Calu3 (cell line): Measurements from ENCODE around the gene ERVFRD-1. TPM values are rescaled to one million over a fixed set of nuclear protein-coding genes. Genes with fewer than 3 reads are reported as not detected.

Source experiments
- BruUV-seq: library from RNA; stranded (reverse); fragments of 400-500 nt; replicated peaks from 2 replicates; lab custom pipeline; 2021; lab: Mats Ljungman, UMichigan
- CTCF ChIA-PET: fragments of 300-600 bp; sonication (Branson Sonifier 250); formaldehyde crosslinking; loops from one replicate; lab custom pipeline; 2022; ENCODE audit warnings: antibody characterized with exemption; lab: Charles Lee
- DNase-seq: peaks from one replicate; pipeline ENCODE4 v3.0.0; 2022
- H3K27ac Mint-ChIP-seq: one replicate; pipeline ENCODE4 v1.8.0; 2022; ENCODE audit warnings: mixed read lengths; ENCODE audit not compliant: unreplicated experiment
- H3K27me3 Mint-ChIP-seq: one replicate; pipeline ENCODE4 v1.8.0; 2022; ENCODE audit warnings: mixed read lengths; ENCODE audit not compliant: unreplicated experiment
- H3K36me3 Mint-ChIP-seq: one replicate; pipeline ENCODE4 v1.8.0; 2022; ENCODE audit warnings: mild to moderate bottlenecking, moderate library complexity, mixed read lengths; ENCODE audit not compliant: insufficient read depth, unreplicated experiment
- H3K4me1 Mint-ChIP-seq: one replicate; pipeline ENCODE4 v1.8.0; 2022; ENCODE audit warnings: mild to moderate bottlenecking, low read depth, mixed read lengths; ENCODE audit not compliant: unreplicated experiment
- H3K4me3 Mint-ChIP-seq: one replicate; pipeline ENCODE4 v1.8.0; 2022; ENCODE audit warnings: mild to moderate bottlenecking, low read depth, moderate library complexity, mixed read lengths; ENCODE audit not compliant: unreplicated experiment
- H3K9me3 Mint-ChIP-seq: one replicate; pipeline ENCODE4 v1.8.0; 2022; ENCODE audit warnings: low read depth, mixed read lengths; ENCODE audit not compliant: unreplicated experiment
- intact Hi-C: fragments of 100-400 bp; cut with micrococcal nuclease; formaldehyde crosslinking; loops from one replicate; pipeline ENCODE4 v1.10.0; 2022; ENCODE audit not compliant: unreplicated experiment
- total RNA-seq: library from RNA; stranded (reverse); gene quantifications from 2 replicates; pipeline ENCODE4 v1.2.3, GENCODE V29; 2022
- TF ChIP-seq, protein P1 (sequence below): fragments of 200-600 bp; IDR thresholded peaks from one replicate; pipeline ENCODE4 v1.8.0; 2022; ENCODE audit warnings: antibody characterized with exemption; ENCODE audit not compliant: unreplicated experiment

ERVFRD-1 gene
- total RNA-seq, 1 experiment from 2014 or later, result not detected

DNA sequence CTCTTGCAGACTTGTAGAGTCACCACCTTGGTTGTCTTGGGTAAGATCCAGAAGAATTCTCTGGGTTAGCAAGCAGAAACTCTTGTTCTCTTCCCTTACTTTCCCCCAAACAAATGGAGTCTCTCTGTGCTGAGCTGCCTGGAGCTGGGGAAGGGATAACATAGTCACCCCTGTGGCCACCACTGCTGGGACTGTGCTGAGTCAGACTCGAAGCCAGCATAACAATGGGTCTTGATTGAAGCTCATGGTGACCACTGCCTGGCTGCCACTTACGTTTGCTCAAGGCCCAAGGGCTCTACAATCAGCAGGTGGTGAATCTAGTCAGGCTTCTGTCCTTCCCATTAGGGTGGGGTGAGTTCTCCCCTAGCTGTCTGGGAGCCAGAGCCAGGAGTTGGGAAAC, 15.4 kb upstream of the ERVFRD-1 start:
- no peaks in the 10 kb centered on the region for H3K9me3 Mint-ChIP-seq
- no peak for DNase-seq
- no peaks in the 10 kb centered on the region for H3K36me3 Mint-ChIP-seq
- peaks cover 3% of the 10 kb centered on the region for H3K4me1 Mint-ChIP-seq
- no peak overlapping the region for H3K27ac Mint-ChIP-seq
- BruUV-seq, result no TSS peak
- CTCF ChIA-PET, result no interaction called here
- intact Hi-C loops, result no loop called here
- H3K4me3 Mint-ChIP-seq, result no peak overlapping the region
- H3K27me3 Mint-ChIP-seq, result no peaks in the 10 kb centered on the region
- TF ChIP-seq, protein P1, sequence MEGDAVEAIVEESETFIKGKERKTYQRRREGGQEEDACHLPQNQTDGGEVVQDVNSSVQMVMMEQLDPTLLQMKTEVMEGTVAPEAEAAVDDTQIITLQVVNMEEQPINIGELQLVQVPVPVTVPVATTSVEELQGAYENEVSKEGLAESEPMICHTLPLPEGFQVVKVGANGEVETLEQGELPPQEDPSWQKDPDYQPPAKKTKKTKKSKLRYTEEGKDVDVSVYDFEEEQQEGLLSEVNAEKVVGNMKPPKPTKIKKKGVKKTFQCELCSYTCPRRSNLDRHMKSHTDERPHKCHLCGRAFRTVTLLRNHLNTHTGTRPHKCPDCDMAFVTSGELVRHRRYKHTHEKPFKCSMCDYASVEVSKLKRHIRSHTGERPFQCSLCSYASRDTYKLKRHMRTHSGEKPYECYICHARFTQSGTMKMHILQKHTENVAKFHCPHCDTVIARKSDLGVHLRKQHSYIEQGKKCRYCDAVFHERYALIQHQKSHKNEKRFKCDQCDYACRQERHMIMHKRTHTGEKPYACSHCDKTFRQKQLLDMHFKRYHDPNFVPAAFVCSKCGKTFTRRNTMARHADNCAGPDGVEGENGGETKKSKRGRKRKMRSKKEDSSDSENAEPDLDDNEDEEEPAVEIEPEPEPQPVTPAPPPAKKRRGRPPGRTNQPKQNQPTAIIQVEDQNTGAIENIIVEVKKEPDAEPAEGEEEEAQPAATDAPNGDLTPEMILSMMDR, result no peak

DNA sequence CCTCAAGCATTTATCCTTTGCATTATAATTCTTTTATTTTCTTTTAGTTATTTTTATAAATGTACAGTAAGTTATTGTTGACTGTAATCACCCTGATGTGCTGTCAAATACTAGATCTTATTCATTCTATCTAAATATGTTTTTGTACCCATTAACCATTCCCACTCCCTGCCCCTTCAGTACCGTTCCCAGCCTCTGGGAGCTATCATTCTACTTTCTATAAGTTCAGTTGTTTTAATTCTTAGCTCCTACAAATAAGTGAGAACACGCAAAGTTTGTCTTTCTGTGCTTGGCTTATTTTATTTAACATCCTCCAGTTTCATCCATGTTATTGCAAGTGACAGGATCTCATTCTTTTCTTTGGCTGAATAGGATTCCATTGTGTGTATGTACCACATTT, 12.5 kb upstream of the ERVFRD-1 start:
- peaks cover 32% of the 10 kb centered on the region for H3K4me1 Mint-ChIP-seq
- H3K36me3 Mint-ChIP-seq, result no peaks in the 10 kb centered on the region
- DNase-seq, result no peak
- H3K27me3 Mint-ChIP-seq, result no peaks in the 10 kb centered on the region
- intact Hi-C loops, result no loop called here
- CTCF ChIA-PET, result interaction anchor here (0.6 kb wide), 1 partner anchor 144 kb away, joined by 4 read pairs; no protein-coding TSS in a partner anchor
- BruUV-seq, result no TSS peak
- TF ChIP-seq, protein P1, result no peak
- no peak overlapping the region for H3K4me3 Mint-ChIP-seq
- no peaks in the 10 kb centered on the region for H3K9me3 Mint-ChIP-seq
- no peak overlapping the region for H3K27ac Mint-ChIP-seq

- intact Hi-C loops, result no loop called here
- H3K27me3 Mint-ChIP-seq, result no peaks in the 10 kb centered on the region
- no peak overlapping the region for H3K4me3 Mint-ChIP-seq
- H3K4me1 Mint-ChIP-seq, result peaks cover 32% of the 10 kb centered on the region
- no peaks in the 10 kb centered on the region for H3K9me3 Mint-ChIP-seq
- no TSS peak for BruUV-seq
- TF ChIP-seq, protein P1, result no peak
- no peak for DNase-seq
- no peaks in the 10 kb centered on the region for H3K36me3 Mint-ChIP-seq
- CTCF ChIA-PET, result no interaction called here
- no peak overlapping the region for H3K27ac Mint-ChIP-seq
Measured at GRCh38 chr6:11122380-11122779, 10.9 kb upstream of the ERVFRD-1 start.

- H3K27ac Mint-ChIP-seq, result no peak overlapping the region
- intact Hi-C loops, result no loop called here
Measured at GRCh38 chr6:11121851-11122250, 10.3 kb upstream of the ERVFRD-1 start.

More at GRCh38 chr6:11121851-11122250, 10.3 kb upstream of the ERVFRD-1 start:
- no peak for DNase-seq
- H3K27me3 Mint-ChIP-seq, result no peaks in the 10 kb centered on the region
- no peaks in the 10 kb centered on the region for H3K9me3 Mint-ChIP-seq
- H3K4me1 Mint-ChIP-seq, result peaks cover 32% of the 10 kb centered on the region
- BruUV-seq, result no TSS peak
- H3K4me3 Mint-ChIP-seq, result no peak overlapping the region
- CTCF ChIA-PET, result no interaction called here
- TF ChIP-seq, protein P1, result no peak
- H3K36me3 Mint-ChIP-seq, result no peaks in the 10 kb centered on the region
